H1 (cell line): ENCODE data around the gene FGD5. TPM values are rescaled to one million over a fixed set of nuclear protein-coding genes. Genes with fewer than 3 reads are reported as not detected.

Experiments
- CTCF ChIA-PET: fragments of 300-600 bp; sonication (Branson Sonifier 250); formaldehyde crosslinking; loops from one replicate; lab custom pipeline; 2021; ENCODE audit not compliant: partially characterized antibody; lab: Charles Lee
- POLR2A ChIA-PET: fragments of 300-600 bp; sonication (Branson Sonifier 250); formaldehyde crosslinking; loops from one replicate; lab custom pipeline; 2021; ENCODE audit warnings: inconsistent platforms; ENCODE audit not compliant: partially characterized antibody; lab: Charles Lee
- DNase-seq, 2 experiments: peaks; one replicate each; pipeline versions ENCODE4 v3.0.0 to v3.0.0-alpha.2; 2010 to 2022; ENCODE audit warnings: low spot score in 2 of 2, low read depth in 1 of 2, mixed read lengths in 1 of 2
- FAIRE-seq: peaks from 2 replicates; lab custom pipeline; 2011; peaks lifted over from hg19 to GRCh38; lab: Jason Lieb, UNC
- H2AFZ ChIP-seq: 2 replicates; pipeline ENCODE4 v1.8.1; 2012; ENCODE audit warnings: low read length, inconsistent platforms
- H2AK5ac ChIP-seq: 2 replicates; pipeline ENCODE4 v1.6.1; 2013; ENCODE audit warnings: low read depth, low read length
- H2BK120ac ChIP-seq: replicated peaks from 2 replicates; pipeline ENCODE3; 2013; ENCODE audit warnings: low read depth, low read length, inconsistent platforms
- H2BK12ac ChIP-seq: 2 replicates; pipeline ENCODE4 v1.6.1; 2013; ENCODE audit warnings: low read depth, low read length
- H2BK15ac ChIP-seq: 2 replicates; pipeline ENCODE4 v1.6.1; 2013; ENCODE audit warnings: low read length
- H2BK20ac ChIP-seq: 2 replicates; pipeline ENCODE4 v1.6.1; 2013; ENCODE audit warnings: low read length
- H2BK5ac ChIP-seq: 2 replicates; pipeline ENCODE4 v1.6.1; 2013; ENCODE audit warnings: low read depth, low read length
- H3K14ac ChIP-seq: 2 replicates; pipeline ENCODE4 v1.6.1; 2013; ENCODE audit warnings: inconsistent platforms; ENCODE audit not compliant: insufficient read length
- H3K18ac ChIP-seq: 2 replicates; pipeline ENCODE4 v1.6.1; 2013; ENCODE audit warnings: low read length; ENCODE audit errors: extremely low read depth
- H3K23ac ChIP-seq: 2 replicates; pipeline ENCODE4 v1.6.1; 2013; ENCODE audit warnings: inconsistent platforms; ENCODE audit not compliant: insufficient read length
- H3K23me2 ChIP-seq: 2 replicates; pipeline ENCODE4 v1.6.1; 2013; ENCODE audit warnings: low read depth, low read length
- H3K27ac ChIP-seq: 2 replicates; pipeline ENCODE4 v1.6.1; 2011; ENCODE audit warnings: low read depth, low read length, inconsistent platforms
- H3K27me3 ChIP-seq, 4 experiments: replicated peaks in 1 of 4; 1 replicate in 1 of 4; 2 replicates in 3 of 4; pipeline versions ENCODE4 v1.6.1 to v1.8.1; 2011 to 2013; ENCODE audit warnings: low read length in 3 of 4, mild to moderate bottlenecking in 3 of 4, inconsistent platforms in 2 of 4, mixed read lengths in 2 of 4, moderate library complexity in 1 of 4; ENCODE audit not compliant: control insufficient read depth in 3 of 4, insufficient read depth in 3 of 4; ENCODE audit errors: extremely low read depth in 1 of 4
- H3K36me3 ChIP-seq, 4 experiments: 2 replicates each; pipeline versions ENCODE4 v1.6.1 to v1.8.1; 2011 to 2013; ENCODE audit warnings: mild to moderate bottlenecking in 4 of 4, low read length in 3 of 4, moderate library complexity in 2 of 4, control low read depth in 1 of 4, inconsistent platforms in 1 of 4; ENCODE audit not compliant: insufficient read depth in 4 of 4, control insufficient read depth in 2 of 4
- H3K4ac ChIP-seq: replicated peaks from 2 replicates; pipeline ENCODE3; 2013; ENCODE audit warnings: low read length, low read depth, mixed read lengths, inconsistent platforms; ENCODE audit not compliant: insufficient read length
- H3K4me1 ChIP-seq, 4 experiments: replicated peaks in 1 of 4; 1 replicate in 1 of 4; 2 replicates in 3 of 4; pipeline versions ENCODE4 v1.6.1 to v1.8.1; 2011 to 2013; ENCODE audit warnings: low read length in 3 of 4, inconsistent platforms in 2 of 4, mixed read lengths in 1 of 4; ENCODE audit not compliant: insufficient read depth in 4 of 4, control insufficient read depth in 3 of 4
- H3K4me2 ChIP-seq, 2 experiments: 2 replicates each; pipeline versions ENCODE4 v1.6.1 to v1.8.1; 2011 to 2013; ENCODE audit warnings: low read depth in 2 of 2, low read length in 2 of 2, control low read depth in 1 of 2, inconsistent platforms in 1 of 2, mild to moderate bottlenecking in 1 of 2; ENCODE audit not compliant: insufficient read depth in 1 of 2
- H3K4me3 ChIP-seq, 4 experiments: fragments of 200-600, 300-600 bp in 1 of 4; sonication (generic), shearing (Covaris generic), sonication (Bioruptor Twin) in 1 of 4; 2 replicates each; pipeline versions ENCODE4 v1.5.1 to v1.8.1; 2011 to 2016; ENCODE audit warnings: low read length in 4 of 4, low read depth in 3 of 4, control low read depth in 2 of 4, inconsistent platforms in 2 of 4, mild to moderate bottlenecking in 2 of 4, mixed read lengths in 1 of 4, moderate library complexity in 1 of 4; ENCODE audit not compliant: insufficient read depth in 2 of 4; ENCODE audit errors: extremely low read depth in 1 of 4
- H3K56ac ChIP-seq: replicated peaks from 2 replicates; pipeline ENCODE3; 2013; ENCODE audit warnings: low read depth, mild to moderate bottlenecking, mixed read lengths, low read length, inconsistent platforms; ENCODE audit not compliant: insufficient read length
- H3K79me1 ChIP-seq: 2 replicates; pipeline ENCODE4 v1.6.1; 2013; ENCODE audit warnings: low read depth, low read length, control low read depth
- H3K79me2 ChIP-seq, 2 experiments: 2 replicates each; pipeline versions ENCODE4 v1.6.1 to v1.8.1; 2012 to 2013; ENCODE audit warnings: low read length in 2 of 2, mild to moderate bottlenecking in 2 of 2, inconsistent platforms in 1 of 2; ENCODE audit not compliant: insufficient read depth in 2 of 2, control insufficient read depth in 1 of 2
- H3K9ac ChIP-seq, 4 experiments: replicated peaks in 1 of 4; 1 replicate in 1 of 4; 2 replicates in 3 of 4; pipeline versions ENCODE4 v1.6.1 to v1.8.1; 2011 to 2013; ENCODE audit warnings: low read depth in 3 of 4, low read length in 3 of 4, control low read depth in 2 of 4, mild to moderate bottlenecking in 2 of 4, moderate library complexity in 2 of 4, inconsistent platforms in 1 of 4; ENCODE audit errors: extremely low read depth in 1 of 4
- H3K9me3 ChIP-seq, 2 experiments: 2 replicates each; pipeline versions ENCODE4 v1.6.1 to v1.8.1; 2012 to 2013; ENCODE audit warnings: mild to moderate bottlenecking in 2 of 2, moderate library complexity in 2 of 2, control low read depth in 1 of 2, inconsistent platforms in 1 of 2, low read depth in 1 of 2, low read length in 1 of 2, mixed read lengths in 1 of 2; ENCODE audit not compliant: insufficient read depth in 2 of 2
- H4K20me1 ChIP-seq, 2 experiments: replicated peaks in 1 of 2; 2 replicates each; pipeline versions ENCODE3 to v1.8.1; 2011 to 2013; ENCODE audit warnings: inconsistent platforms in 2 of 2, low read length in 2 of 2, mild to moderate bottlenecking in 1 of 2; ENCODE audit not compliant: insufficient read depth in 2 of 2, control insufficient read depth in 1 of 2
- H4K5ac ChIP-seq: 2 replicates; pipeline ENCODE4 v1.6.1; 2013; ENCODE audit warnings: low read length, low read depth, mixed read lengths, inconsistent platforms; ENCODE audit not compliant: insufficient read length
- H4K8ac ChIP-seq: 2 replicates; pipeline ENCODE4 v1.8.0; 2013; ENCODE audit warnings: mild to moderate bottlenecking, moderate library complexity, low read length, inconsistent platforms; ENCODE audit not compliant: insufficient read depth; ENCODE audit errors: extremely low read depth
- H4K91ac ChIP-seq: replicated peaks from 2 replicates; pipeline ENCODE3; 2013; ENCODE audit warnings: low read length, mixed read lengths, inconsistent platforms; ENCODE audit not compliant: insufficient read length
- HDAC2 ChIP-seq, 2 experiments: fragments of 300-600 bp in 1 of 2; sonication (generic) in 1 of 2; IDR thresholded peaks; 2 replicates each; pipeline ENCODE4 v1.6.1; 2011 to 2012; ENCODE audit warnings: low read depth in 2 of 2, low read length in 2 of 2, mild to moderate bottlenecking in 2 of 2, moderate library complexity in 2 of 2, borderline replicate concordance in 1 of 2, inconsistent platforms in 1 of 2
- KDM1A ChIP-seq: fragments of 200-600, 300-600 bp; sonication (generic); IDR thresholded peaks from 2 replicates; pipeline ENCODE4 v1.7.1; 2016; ENCODE audit warnings: mild to moderate bottlenecking, low read length, borderline replicate concordance
- POLR2A ChIP-seq, 2 experiments: IDR thresholded peaks; 1 replicate in 1 of 2; 2 replicates in 1 of 2; pipeline ENCODE4 v1.6.1; 2011; ENCODE audit warnings: low read depth in 2 of 2, low read length in 2 of 2, mild to moderate bottlenecking in 2 of 2; ENCODE audit errors: control extremely low read depth in 1 of 2
- TAF1 ChIP-seq: IDR thresholded peaks from 2 replicates; pipeline ENCODE4 v1.6.1; 2011; ENCODE audit warnings: mild to moderate bottlenecking, low read depth, low read length
- TCF12 ChIP-seq: IDR thresholded peaks from 2 replicates; pipeline ENCODE4 v1.6.1; 2011; ENCODE audit warnings: low read depth, mild to moderate bottlenecking, low read length
- WGBS, 2 experiments: shearing (Covaris generic) in 1 of 2; methylation state at CpG; one replicate each; pipeline versions ENCODE4 v1.1.6 to v1.1.7; 2013 to 2015; ENCODE audit warnings: low lambda C conversion rate in 2 of 2, mixed read lengths in 2 of 2, inconsistent platforms in 1 of 2, low coverage in 1 of 2, missing lambda C conversion rate in 1 of 2; ENCODE audit not compliant: insufficient replicate concordance in 2 of 2, insufficient coverage in 1 of 2, insufficient read length in 1 of 2; ENCODE audit errors: extremely low coverage in 1 of 2, missing lambda C conversion rate in 1 of 2; 5-methylcytosine and 5-hydroxymethylcytosine counted together
- polyA plus RNA-seq, 7 experiments: library from polyadenylated mRNA; depleted of rRNA in 3 of 7; stranded (reverse) in 5 of 7; unstranded in 2 of 7; fragments of >200 nt in 5 of 7; fragments of 200-250 nt in 2 of 7; gene quantifications; 1 replicate in 5 of 7; 2 replicates in 1 of 7; 4 replicates in 1 of 7; pipeline versions ENCODE4 v1.2.1 to v1.2.3, GENCODE V29; 2011 to 2013; ENCODE audit warnings: missing spikeins in 2 of 7, mixed read lengths in 2 of 7
- total RNA-seq: library from RNA; stranded (reverse); fragmentation: NEBNext Ultra II Directional; extraction: Animal tissue kit (Norgen Biotek cat#: 25700); gene quantifications from 2 replicates; pipeline ENCODE4 v1.2.1, GENCODE V29; 2021

Gene FGD5
- total and polyA plus RNA-seq, 2 of the 8 experiments (the other 6 are each of a cell fraction or from before 2014, with no cell fraction given), result 4.7 to 14.3 TPM

DNA sequence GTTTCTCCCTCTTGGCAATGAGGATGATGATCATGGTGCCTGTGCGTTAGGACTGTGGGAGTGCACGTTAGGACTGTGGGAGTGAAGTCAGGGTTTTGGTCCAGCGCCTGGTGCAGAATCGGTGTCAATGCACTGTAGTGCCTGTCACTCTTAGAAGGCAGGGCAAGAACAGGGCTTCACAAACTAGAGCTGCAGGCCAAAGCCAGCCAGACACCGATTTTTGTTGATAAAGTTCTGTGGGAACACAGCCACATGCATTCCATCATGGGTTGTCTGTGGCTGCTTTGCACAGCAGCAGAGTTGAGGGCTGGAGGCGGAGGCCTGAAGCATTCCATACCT lies 96.0 kb downstream of the FGD5 start:
- Histone ChIP-seq H2BK12ac (no peak overlapping the region), H2AK5ac (no peak overlapping the region), H2BK20ac (no peak overlapping the region), H3K36me3 (no peaks in the 10 kb centered on the region), H3K79me2 (no peaks in the 10 kb centered on the region), H2BK5ac (no peak overlapping the region), H4K8ac (no peak overlapping the region), H3K27me3 (no peaks in the 10 kb centered on the region), H3K9me3 (no peaks in the 10 kb centered on the region), H3K18ac (no peak overlapping the region), H4K5ac (no peak overlapping the region), H4K20me1 (no peaks in the 10 kb centered on the region), H3K23me2 (no peaks in the 10 kb centered on the region), H2BK120ac (no peak overlapping the region), H3K56ac (no peak overlapping the region), H2BK15ac (0 out of 2 replicates have a peak overlapping the region, but pooled peaks have one; percentile 8), H3K4me1 (no peaks in the 10 kb centered on the region; a peak in 2 of 7 replicates), H3K9ac (no peak overlapping the region), H3K79me1 (no peaks in the 10 kb centered on the region), H4K91ac (no peak overlapping the region), H3K4ac (no peak overlapping the region), H3K23ac (no peak overlapping the region), H3K27ac (no peak overlapping the region), H3K14ac (no peak overlapping the region), H3K4me3 (no peak overlapping the region), H3K4me2 (no peak overlapping the region), H2AFZ (no peak overlapping the region)
- no peak for TF ChIP-seq HDAC2 (IDR thresholded peaks at IDR 0.05; ENCODE audit: borderline replicate concordance in 1 of 2, low read depth in 2 of 2, low read length in 2 of 2)
- no peak for TF ChIP-seq TCF12
- TF ChIP-seq TAF1, result no peak
- TF ChIP-seq KDM1A, result no peak
- TF ChIP-seq POLR2A (IDR thresholded peaks at IDR 0.05; ENCODE audit: control extremely low read depth in 1 of 2, low read depth in 2 of 2, low read length in 2 of 2), result no peak
- ChIA-PET CTCF (interaction anchor here (0.9 to 21.0 kb wide), 14 partner anchors 11 to 283 kb away, joined by 3 to 337 read pairs (median 8); partner anchors contain the start of gene C3orf20), POLR2A (interaction anchor here (1.0 to 1.4 kb wide), 2 partner anchors 58 to 104 kb away, joined by 3 read pairs; no protein-coding TSS in a partner anchor)
- FAIRE-seq (no peak), DNase-seq (no peak)
- WGBS, 2 experiments, result 90% methylated on average over 6 of the region's 6 CpGs; no CpG with 5 or more reads in 1 of the 2 experiments
